HepG2 (cell line): ENCODE data around the gene NLRC5. TPM values are rescaled to one million over a fixed set of nuclear protein-coding genes. Genes with fewer than 3 reads are reported as not detected.

Experiments
- ARNT ChIP-seq: fragments of 450-650 bp; IDR thresholded peaks from 2 replicates; pipeline ENCODE4 v1.6.1; 2017
- CENPX ChIP-seq: sonication (generic); formaldehyde crosslinking; IDR thresholded peaks from 2 replicates; pipeline ENCODE4 v1.9.0; 2021; ENCODE audit warnings: mild to moderate bottlenecking, missing genetic modification reagents, moderate library complexity
- HHEX ChIP-seq: IDR thresholded peaks from 2 replicates; pipeline ENCODE4 v1.6.1; 2016; ENCODE audit warnings: control low read depth
- HOXD1 ChIP-seq: sonication (generic); formaldehyde crosslinking; IDR thresholded peaks from 2 replicates; pipeline ENCODE4 v1.5.0; 2020; ENCODE audit warnings: missing genetic modification reagents
- IRX3 ChIP-seq: sonication (generic); formaldehyde crosslinking; IDR thresholded peaks from 2 replicates; pipeline ENCODE4 v1.8.1; 2023; ENCODE audit warnings: mild to moderate bottlenecking, low read depth, missing genetic modification reagents, borderline replicate concordance
- POLR2AphosphoS2 ChIP-seq: IDR thresholded peaks from 2 replicates; pipeline ENCODE4 v1.6.1; 2011; ENCODE audit warnings: low read depth, low read length, improper control_type of control experiment
- PRMT3 ChIP-seq: sonication (generic); formaldehyde crosslinking; IDR thresholded peaks from 2 replicates; pipeline ENCODE4 v1.8.1; 2022; ENCODE audit warnings: low read depth, mild to moderate bottlenecking, moderate library complexity, missing genetic modification reagents, borderline replicate concordance
- SMC3 ChIP-seq: IDR thresholded peaks from 2 replicates; pipeline ENCODE4 v1.6.1; 2011; ENCODE audit warnings: low read length, improper control_type of control experiment
- SPEN ChIP-seq: sonication (generic); formaldehyde crosslinking; IDR thresholded peaks from 2 replicates; pipeline ENCODE4 v1.5.1; 2020; ENCODE audit warnings: low read depth, mild to moderate bottlenecking, missing genetic modification reagents
- TBL1XR1 ChIP-seq: fragments of 150-350 bp; IDR thresholded peaks from 2 replicates; pipeline ENCODE4 v1.6.1; 2014; ENCODE audit warnings: borderline replicate concordance, low read length; ENCODE audit not compliant: partially characterized antibody
- TBP ChIP-seq: sonication (generic); formaldehyde crosslinking; IDR thresholded peaks from 2 replicates; pipeline ENCODE4 v1.5.0; 2020; ENCODE audit warnings: missing genetic modification reagents
- ZFP90 ChIP-seq: sonication (generic); formaldehyde crosslinking; IDR thresholded peaks from 2 replicates; pipeline ENCODE4 v1.8.0; 2022; ENCODE audit warnings: missing genetic modification reagents, mild to moderate bottlenecking, inconsistent platforms, borderline replicate concordance
- ZNF264 ChIP-seq: sonication (generic); formaldehyde crosslinking; IDR thresholded peaks from 2 replicates; pipeline ENCODE4 v1.4.0; 2020; ENCODE audit warnings: missing genetic modification reagents
- ZNF616 ChIP-seq: sonication (generic); formaldehyde crosslinking; IDR thresholded peaks from 2 replicates; pipeline ENCODE4 v1.5.0; 2020; ENCODE audit warnings: low read depth, mild to moderate bottlenecking, missing genetic modification reagents
- ZNF747 ChIP-seq: sonication (generic); formaldehyde crosslinking; IDR thresholded peaks from 2 replicates; pipeline ENCODE4 v1.8.1; 2023; ENCODE audit warnings: missing genetic modification reagents, mild to moderate bottlenecking, borderline replicate concordance
- ZNF749 ChIP-seq: sonication (generic); formaldehyde crosslinking; IDR thresholded peaks from 2 replicates; pipeline ENCODE4 v1.8.0; 2022; ENCODE audit warnings: mild to moderate bottlenecking, missing genetic modification reagents, moderate library complexity, borderline replicate concordance
- polyA plus RNA-seq, 8 experiments: library from polyadenylated mRNA; depleted of rRNA in 3 of 8; stranded (reverse) in 7 of 8; unstranded in 1 of 8; fragments of >200 nt; fragmentation: Illumina TruSeq in 4 of 8; extraction: Trizol in 4 of 8; gene quantifications; 2 replicates each; pipeline versions ENCODE4 v1.2.1 to v1.2.3, GENCODE V29; 2011 to 2016; ENCODE audit warnings: low read depth in 4 of 8, missing spikeins in 1 of 8, mixed read lengths in 1 of 8; ENCODE audit not compliant: insufficient read depth in 1 of 8
- total RNA-seq, 5 experiments: library from RNA; depleted of rRNA; stranded (reverse); fragments of >200 nt; fragmentation: Illumina TruSeq; extraction: Trizol; gene quantifications; 2 replicates each; pipeline ENCODE4 v1.2.3, GENCODE V29; 2016; ENCODE audit warnings: low read depth in 1 of 5
- TF ChIP-seq, protein P1 (sequence below): sonication (generic); formaldehyde crosslinking; IDR thresholded peaks from 2 replicates; pipeline ENCODE4 v1.8.1; 2023; ENCODE audit warnings: missing genetic modification reagents, mild to moderate bottlenecking, borderline replicate concordance
- TF ChIP-seq, protein P2 (sequence below): sonication (generic); formaldehyde crosslinking; IDR thresholded peaks from 2 replicates; pipeline ENCODE4 v1.4.0; 2020; ENCODE audit warnings: missing genetic modification reagents
- TF ChIP-seq, protein P3 (sequence below): sonication (generic); formaldehyde crosslinking; IDR thresholded peaks from 2 replicates; pipeline ENCODE4 v1.4.0; 2020; ENCODE audit warnings: missing genetic modification reagents
- TF ChIP-seq, protein P4 (sequence below): sonication (generic); formaldehyde crosslinking; IDR thresholded peaks from 2 replicates; pipeline ENCODE4 v1.5.0; 2020; ENCODE audit warnings: mild to moderate bottlenecking, missing genetic modification reagents, borderline replicate concordance
- TF ChIP-seq, protein P5 (sequence below): sonication (generic); formaldehyde crosslinking; IDR thresholded peaks from 2 replicates; pipeline ENCODE4 v1.4.0; 2020; ENCODE audit warnings: mild to moderate bottlenecking, missing genetic modification reagents

NLRC5 gene
- total and polyA plus RNA-seq, 2 of the 13 experiments (the other 11 are each of a cell fraction or from before 2014, with no cell fraction given): 6.3 to 12.7 TPM

DNA sequence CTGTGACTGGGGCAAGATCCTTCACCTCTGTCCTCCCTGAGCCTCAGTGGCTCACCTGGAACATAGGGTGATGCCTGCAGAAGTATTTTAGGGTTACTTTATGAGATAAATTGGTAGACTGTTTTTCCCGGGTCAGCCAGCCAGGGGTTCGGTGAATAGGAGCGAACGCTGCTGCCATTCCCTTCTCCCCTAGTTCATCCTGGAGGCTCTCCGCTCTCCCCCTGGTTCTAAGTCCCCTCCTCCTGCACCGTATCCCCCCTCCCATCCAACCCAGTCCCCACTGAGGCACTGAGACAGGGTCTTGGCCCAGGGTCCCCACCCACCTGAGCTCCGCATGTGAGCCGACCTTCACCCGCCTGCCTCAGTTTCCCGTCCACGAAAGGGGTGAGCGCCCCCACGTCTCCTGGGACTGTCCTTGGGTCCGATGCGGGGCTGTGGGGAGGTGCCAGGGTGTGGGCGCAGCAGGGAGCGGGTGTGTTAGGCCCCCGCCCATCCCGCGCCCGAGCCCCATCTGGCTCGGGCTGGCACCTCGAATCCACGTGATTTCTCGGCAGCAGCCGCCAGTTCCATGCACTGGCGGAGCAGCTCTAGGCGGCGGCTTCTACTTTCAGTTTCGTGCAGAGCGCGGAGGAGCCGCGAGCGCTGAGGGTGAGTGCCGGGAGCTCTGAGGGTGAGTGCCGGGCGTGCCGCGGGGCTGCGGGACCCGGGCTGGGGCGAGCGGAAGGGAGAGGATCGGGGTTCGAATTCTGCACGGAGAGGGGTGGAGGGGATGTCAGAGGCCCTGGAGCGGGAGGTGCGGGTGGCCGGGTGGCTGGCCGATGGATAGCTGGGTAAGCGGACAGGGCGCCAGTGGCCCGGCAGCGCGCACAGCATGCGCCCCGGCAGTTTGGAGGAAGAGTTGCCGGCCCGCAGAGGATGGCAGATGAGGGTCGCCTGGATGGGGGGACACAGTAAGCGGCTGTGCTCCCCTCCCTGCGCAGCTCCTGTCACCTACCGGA lies at the start of gene NLRC5 (continued):
- TF ChIP-seq, protein P1, sequence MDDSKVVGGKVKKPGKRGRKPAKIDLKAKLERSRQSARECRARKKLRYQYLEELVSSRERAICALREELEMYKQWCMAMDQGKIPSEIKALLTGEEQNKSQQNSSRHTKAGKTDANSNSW (CRISPR knock-in tag): peak; percentile 90; the same call in 1 of the 2 replicates
- peak; percentile 64 for TF ChIP-seq HOXD1
- TF ChIP-seq ARNT: no peak
- TF ChIP-seq HHEX: no peak
- TF ChIP-seq, protein P2, sequence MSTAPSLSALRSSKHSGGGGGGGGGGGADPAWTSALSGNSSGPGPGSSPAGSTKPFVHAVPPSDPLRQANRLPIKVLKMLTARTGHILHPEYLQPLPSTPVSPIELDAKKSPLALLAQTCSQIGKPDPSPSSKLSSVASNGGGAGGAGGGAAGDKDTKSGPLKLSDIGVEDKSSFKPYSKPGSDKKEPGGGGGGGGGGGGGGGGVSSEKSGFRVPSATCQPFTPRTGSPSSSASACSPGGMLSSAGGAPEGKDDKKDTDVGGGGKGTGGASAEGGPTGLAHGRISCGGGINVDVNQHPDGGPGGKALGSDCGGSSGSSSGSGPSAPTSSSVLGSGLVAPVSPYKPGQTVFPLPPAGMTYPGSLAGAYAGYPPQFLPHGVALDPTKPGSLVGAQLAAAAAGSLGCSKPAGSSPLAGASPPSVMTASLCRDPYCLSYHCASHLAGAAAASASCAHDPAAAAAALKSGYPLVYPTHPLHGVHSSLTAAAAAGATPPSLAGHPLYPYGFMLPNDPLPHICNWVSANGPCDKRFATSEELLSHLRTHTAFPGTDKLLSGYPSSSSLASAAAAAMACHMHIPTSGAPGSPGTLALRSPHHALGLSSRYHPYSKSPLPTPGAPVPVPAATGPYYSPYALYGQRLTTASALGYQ: no peak
- 0 out of 2 replicates have a peak, but pooled peaks have one; percentile 38 for TF ChIP-seq ZNF264 (CRISPR knock-in tag)
- TF ChIP-seq, protein P3, sequence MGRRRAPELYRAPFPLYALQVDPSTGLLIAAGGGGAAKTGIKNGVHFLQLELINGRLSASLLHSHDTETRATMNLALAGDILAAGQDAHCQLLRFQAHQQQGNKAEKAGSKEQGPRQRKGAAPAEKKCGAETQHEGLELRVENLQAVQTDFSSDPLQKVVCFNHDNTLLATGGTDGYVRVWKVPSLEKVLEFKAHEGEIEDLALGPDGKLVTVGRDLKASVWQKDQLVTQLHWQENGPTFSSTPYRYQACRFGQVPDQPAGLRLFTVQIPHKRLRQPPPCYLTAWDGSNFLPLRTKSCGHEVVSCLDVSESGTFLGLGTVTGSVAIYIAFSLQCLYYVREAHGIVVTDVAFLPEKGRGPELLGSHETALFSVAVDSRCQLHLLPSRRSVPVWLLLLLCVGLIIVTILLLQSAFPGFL: no peak
- no peak for TF ChIP-seq TBP (CRISPR knock-in tag)
- TF ChIP-seq, protein P4, sequence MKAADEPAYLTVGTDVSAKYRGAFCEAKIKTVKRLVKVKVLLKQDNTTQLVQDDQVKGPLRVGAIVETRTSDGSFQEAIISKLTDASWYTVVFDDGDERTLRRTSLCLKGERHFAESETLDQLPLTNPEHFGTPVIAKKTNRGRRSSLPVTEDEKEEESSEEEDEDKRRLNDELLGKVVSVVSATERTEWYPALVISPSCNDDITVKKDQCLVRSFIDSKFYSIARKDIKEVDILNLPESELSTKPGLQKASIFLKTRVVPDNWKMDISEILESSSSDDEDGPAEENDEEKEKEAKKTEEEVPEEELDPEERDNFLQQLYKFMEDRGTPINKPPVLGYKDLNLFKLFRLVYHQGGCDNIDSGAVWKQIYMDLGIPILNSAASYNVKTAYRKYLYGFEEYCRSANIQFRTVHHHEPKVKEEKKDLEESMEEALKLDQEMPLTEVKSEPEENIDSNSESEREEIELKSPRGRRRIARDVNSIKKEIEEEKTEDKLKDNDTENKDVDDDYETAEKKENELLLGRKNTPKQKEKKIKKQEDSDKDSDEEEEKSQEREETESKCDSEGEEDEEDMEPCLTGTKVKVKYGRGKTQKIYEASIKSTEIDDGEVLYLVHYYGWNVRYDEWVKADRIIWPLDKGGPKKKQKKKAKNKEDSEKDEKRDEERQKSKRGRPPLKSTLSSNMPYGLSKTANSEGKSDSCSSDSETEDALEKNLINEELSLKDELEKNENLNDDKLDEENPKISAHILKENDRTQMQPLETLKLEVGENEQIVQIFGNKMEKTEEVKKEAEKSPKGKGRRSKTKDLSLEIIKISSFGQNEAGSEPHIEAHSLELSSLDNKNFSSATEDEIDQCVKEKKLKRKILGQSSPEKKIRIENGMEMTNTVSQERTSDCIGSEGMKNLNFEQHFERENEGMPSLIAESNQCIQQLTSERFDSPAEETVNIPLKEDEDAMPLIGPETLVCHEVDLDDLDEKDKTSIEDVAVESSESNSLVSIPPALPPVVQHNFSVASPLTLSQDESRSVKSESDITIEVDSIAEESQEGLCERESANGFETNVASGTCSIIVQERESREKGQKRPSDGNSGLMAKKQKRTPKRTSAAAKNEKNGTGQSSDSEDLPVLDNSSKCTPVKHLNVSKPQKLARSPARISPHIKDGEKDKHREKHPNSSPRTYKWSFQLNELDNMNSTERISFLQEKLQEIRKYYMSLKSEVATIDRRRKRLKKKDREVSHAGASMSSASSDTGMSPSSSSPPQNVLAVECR (CRISPR knock-in tag): no peak; the same call in 1 of the 2 replicates
- no peak for TF ChIP-seq SPEN (CRISPR knock-in tag)
- TF ChIP-seq POLR2AphosphoS2: no peak
- no peak; the same call in 1 of the 2 replicates for TF ChIP-seq ZNF747
- TF ChIP-seq CENPX (CRISPR knock-in tag): no peak
- TF ChIP-seq TBL1XR1: no peak
- TF ChIP-seq SMC3: no peak; the same call in 1 of the 2 replicates
- no peak for TF ChIP-seq ZNF749 (CRISPR knock-in tag)
- TF ChIP-seq ZFP90 (CRISPR knock-in tag): peak; percentile 66
- TF ChIP-seq IRX3 (CRISPR knock-in tag): no peak
- TF ChIP-seq ZNF616: no peak
- no peak for TF ChIP-seq PRMT3 (CRISPR knock-in tag)
- TF ChIP-seq, protein P5, sequence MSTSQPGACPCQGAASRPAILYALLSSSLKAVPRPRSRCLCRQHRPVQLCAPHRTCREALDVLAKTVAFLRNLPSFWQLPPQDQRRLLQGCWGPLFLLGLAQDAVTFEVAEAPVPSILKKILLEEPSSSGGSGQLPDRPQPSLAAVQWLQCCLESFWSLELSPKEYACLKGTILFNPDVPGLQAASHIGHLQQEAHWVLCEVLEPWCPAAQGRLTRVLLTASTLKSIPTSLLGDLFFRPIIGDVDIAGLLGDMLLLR (CRISPR knock-in tag): peak; percentile 79
